ENCODE results near the gene CCDC149.

CCDC149 gene

DNA sequence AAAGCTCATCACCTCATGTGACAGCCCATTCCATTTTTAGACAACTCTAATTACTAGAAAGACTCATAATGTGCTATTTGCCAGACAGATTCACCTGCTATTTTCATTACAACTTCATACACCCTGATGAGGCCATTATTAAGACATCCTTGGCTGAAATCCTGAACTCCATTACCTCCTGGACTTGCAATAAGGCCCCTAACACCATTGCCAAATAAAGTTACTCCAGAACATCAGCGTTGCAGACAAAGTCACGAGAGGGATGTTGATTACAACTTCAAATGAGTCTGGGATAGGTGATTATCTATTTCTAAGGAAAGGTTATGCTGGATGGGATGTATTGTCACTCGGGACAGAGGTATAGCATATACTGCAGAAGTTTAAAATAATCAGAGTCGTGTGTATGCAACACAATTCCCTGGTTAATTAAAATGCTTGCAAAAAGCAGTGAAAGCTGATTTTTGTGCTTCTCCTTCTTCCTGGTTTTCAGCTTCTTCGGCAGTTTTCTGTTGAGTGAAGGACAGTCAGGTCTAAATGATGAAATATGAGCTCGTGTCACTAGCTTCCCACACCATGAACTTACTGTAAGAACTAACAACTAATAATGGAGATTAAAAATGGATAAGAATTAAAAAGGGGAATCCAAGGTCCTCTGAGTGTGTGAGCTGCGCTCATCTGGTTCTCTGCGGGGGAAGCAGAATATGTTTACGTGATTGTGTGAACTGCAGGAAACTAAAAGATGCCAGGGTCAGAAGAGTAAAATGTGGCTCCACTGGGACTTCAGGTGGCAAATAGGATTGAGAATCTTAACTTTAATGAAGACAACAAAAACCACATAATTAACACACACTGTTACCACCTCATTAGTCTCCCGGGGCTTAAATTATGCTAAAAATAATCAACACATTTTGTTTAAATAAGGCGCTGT, 135.0 kb downstream of the CCDC149 start:
- DNase-seq (ENCODE audit: low read depth) = no peak

DNA sequence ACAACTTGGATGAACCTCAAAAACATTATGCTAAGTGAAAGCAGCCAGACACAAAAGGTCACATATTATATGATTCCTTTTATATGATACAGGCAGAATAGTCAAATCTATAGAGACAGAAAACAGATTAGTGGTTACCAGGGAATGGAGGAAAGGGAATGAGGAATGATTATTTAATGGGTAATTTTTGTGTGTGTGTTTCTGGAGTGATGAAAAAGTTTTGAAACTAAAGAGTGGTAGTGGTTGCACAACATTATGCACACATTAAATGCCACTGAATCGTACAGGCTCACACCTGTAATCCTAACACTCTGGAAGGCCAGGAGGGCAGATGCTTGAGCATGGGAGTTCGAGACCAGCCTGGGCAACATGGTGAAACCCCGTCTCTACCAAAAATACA, 137.1 kb downstream of the CCDC149 start:
- DNase-seq (ENCODE audit: low read depth) = no peak

DNA sequence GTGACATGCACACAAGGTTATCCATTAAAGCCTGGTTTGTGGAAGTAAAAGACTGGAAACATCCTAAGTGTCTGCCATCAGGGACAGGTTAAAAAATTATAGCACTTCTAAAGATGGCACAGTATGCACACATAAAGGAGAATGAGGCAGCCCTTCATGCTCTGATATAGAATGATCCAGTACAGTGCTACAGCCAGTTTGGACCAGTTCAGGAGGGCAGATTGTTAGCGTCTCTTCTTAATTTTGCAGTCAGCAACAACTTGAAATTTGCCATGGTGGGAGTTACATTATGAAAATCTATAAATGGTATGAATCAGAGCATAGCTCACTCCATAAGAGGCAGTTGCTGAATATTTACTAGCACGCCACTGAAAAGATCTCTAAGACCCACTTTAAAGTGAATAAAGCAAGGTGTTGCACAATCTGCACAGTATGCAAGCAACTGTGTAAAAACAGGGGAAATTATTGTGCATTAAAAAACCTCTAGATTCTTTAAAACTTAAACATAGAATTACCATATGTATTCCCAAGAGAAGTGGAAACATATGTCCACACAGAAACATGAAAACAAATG, 137.7 kb downstream of the CCDC149 start:
- DNase-seq (ENCODE audit: low read depth) = no peak

DNA sequence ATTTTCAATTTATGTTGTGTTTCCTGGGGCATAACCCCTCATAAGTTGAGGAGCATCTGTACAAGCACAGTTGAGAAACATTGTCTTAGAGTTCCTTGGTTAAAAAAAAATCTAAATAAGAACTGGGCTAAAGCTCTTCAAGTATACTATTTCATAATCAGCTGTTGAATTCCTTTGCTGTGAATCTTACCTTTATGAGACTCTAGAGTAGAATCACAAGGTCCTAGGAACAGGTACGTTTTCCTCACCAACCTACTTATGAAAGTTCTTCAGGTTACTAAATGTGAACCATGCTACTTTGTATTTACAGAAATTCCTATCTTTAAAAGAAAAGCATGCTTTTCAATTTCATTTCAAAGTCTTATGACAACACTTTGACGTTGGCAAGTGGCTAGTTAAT, 138.4 kb downstream of the CCDC149 start:
- DNase-seq (ENCODE audit: low read depth) = no peak

DNA sequence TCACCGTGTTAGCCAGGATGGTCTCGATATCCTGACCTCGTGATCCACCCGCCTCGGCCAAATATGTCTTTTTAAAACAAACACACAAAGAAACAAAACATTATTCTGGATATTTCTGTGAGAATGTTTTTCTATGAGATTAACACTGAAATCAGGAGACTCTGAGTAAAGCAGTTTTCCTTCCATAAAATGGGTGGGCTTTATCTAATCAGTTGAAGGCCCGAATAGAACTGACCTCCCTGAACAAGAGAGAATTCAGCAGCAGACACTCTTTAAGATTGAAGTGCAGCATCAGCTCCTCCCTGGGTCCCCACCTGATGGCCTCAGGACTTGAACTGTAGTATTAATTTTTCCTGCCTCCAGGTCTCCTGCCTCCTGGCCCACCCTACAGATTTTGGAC, 139.9 kb downstream of the CCDC149 start:
- DNase-seq (ENCODE audit: low read depth) = no peak

DNA sequence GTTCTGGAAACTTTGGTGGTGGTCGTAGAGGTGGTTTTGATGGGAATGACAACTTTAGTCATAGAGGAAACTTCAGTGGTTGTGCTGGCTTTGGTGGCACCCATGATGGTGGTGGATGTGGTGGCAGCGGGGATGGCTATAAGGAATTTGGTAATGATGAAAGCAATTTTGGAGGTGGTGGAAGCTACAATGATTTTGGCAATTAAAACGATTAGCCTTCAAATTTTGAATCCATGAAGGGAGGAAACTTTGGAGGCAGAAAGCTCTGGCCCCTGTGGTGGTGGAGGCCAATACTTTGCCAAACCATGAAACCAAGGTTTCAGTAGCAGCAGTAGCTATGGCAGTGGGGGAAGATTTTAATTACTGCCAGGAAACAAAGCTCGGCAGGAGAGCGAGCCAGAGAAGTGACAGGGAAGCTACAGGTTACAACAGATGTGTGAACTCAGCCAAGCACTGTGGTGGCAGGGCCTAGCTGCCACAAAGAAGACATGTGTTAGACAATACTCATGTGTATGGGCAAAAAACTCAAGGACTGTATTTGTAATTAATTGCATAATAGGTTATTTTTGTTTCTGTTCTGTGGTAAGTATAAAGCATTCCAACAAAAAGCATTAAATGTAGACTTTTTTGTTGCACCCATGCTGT, 140.7 kb downstream of the CCDC149 start:
- no peak for DNase-seq (ENCODE audit: low read depth)

DNA sequence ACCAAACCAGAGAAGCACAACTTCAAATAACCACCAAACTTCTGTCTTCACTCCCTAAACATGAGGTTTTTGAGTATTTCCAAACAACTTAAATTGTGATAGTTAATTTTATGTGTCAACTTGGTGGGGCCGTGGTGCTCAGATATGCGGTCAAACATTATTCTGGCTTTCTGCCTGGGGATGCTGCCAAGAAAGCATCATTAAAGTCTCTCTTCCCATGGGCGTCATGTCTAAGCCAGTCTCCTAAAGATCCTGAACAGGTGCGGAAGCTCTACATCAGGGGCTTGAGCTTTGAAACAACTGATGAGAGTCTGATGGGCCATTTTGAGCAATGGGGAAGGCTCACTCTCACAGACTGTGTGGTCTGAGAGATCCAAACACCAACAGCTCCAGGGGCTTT, 141.6 kb downstream of the CCDC149 start:
- no peak for DNase-seq (ENCODE audit: low read depth)

DNA sequence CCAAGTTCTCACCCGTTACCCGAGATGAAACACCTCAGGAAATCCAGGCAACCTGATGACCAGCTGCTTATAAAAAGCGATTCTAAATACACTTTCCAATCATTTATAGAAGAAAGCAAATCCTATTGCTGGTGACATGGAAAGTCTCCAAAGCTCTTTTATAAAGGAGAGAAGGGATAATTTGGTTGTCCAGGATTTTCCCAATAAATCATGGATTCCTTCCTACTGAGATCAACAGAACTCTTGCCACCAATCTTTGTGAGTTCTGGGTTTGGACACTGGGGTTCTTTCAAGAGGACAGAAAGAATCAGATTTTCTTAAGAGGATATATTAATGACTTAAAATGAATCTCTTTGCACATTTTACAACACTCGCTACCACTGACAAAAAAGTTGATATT, 142.2 kb downstream of the CCDC149 start:
- DNase-seq (ENCODE audit: low read depth) = no peak

DNA sequence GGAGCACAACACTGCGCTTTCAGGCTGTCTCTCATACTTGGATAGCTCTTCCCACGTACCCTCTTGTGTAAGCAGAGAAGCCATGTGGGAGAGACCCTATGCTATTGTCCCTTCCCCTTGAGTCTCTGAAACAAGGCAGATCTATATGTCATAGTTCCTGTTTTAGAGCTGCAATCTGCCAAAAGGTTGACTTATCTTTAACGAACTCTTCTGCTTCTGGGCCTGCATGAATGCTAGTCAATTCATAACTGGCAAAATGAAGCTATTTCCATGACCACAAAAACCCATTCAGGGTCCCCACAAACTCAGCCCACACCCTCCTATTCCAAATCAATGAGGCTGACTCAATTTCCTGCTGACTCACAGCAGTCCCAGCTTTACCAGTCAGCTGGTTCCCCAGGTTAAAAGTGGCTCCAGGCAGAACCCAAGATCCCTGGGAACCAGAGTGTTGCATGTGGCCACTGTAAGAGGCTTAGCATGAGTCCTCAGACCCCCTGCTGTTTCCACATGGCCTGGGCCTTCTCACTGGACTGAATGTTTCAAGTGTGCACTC, 142.7 kb downstream of the CCDC149 start:
- DNase-seq (ENCODE audit: low read depth) = peak; percentile 98

DNA sequence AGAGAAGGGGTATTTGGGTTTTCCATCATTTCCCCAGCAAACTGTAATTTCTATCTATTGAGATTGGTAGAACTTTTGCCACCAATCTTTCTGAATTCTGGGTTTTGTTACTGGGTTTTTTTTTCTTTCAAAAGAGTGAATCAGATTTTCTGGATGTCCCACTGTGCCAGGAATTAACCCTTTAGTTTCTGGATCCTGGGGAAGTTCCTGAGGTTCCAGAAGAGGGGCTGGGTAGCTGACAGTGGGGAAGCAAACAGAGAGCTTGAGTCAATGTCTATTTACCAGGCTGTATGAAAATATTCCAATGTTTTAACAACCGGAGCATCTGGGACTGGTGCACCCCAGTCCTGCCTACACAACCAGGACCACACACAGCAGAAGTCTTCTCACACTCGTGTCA, 143.3 kb downstream of the CCDC149 start:
- DNase-seq (ENCODE audit: low read depth) = no peak

DNA sequence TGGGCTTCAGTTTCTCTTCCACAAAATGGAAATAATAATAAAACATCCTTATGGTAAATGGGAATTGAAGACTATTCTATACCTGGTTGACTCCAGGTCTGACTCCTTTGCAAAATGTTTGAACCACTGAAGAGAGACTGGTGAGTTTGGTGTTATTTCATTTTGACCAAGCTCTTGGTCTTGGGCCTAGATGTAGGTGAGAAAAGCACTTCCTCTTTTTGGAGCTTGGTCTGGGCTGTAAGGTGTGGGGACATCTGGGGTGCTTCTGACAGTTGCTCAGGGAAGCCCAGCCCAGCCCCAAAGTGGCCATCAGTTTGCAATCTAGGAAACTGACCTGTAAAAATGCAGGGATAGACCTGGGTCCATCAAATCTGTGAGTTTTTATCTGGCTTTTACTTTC, 144.2 kb downstream of the CCDC149 start:
- no peak for DNase-seq (ENCODE audit: low read depth)

DNA sequence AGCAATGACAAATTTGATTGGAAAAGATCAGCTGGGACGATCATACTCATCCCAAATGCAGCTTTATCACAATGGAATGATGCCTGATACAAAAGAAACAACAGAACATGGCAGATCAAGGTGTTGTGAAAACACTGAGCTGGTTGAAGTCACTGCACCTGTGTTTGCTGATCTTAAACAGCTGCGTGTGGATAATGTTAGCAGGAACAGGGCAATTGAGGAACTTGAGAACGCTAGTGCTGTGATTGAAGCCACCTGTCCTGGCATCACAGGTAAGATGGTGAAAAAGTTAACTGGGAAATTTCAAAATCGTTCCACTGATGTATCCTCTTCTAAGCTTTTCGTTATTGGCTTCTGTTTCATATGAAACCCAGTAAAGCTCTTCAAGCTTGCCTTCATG, 144.8 kb downstream of the CCDC149 start:
- DNase-seq (ENCODE audit: low read depth) = no peak

DNA sequence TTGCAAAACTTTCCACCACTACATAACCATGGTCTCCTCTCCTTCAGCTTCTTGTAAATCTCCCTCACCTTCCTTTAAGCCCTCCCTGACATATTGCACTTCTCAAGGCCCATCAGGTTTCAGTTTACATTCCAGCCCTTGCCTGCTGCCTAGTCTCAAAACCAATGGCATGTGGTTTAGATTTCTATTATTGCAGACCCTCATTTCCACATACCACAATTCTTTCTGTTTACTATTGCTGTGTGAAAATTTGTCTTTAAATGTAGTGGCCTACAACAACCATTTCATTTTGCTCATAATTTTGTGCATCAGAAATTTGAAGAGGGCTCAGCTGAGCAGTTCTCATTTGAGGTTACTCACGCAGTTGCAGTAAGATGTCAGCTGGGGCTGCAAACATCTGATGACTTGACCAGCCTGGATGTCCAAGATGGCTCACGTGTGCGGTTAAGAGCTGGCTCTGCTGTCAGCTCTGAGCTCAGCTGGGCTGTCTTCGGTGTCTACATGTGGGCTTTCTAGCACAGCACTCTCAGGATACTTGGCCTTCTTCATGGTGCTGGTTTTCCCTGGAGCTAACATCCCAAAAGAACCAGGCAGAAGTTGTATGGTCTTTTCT, 147.4 kb downstream of the CCDC149 start:
- peak; percentile 49 for DNase-seq (ENCODE audit: low read depth)

DNA sequence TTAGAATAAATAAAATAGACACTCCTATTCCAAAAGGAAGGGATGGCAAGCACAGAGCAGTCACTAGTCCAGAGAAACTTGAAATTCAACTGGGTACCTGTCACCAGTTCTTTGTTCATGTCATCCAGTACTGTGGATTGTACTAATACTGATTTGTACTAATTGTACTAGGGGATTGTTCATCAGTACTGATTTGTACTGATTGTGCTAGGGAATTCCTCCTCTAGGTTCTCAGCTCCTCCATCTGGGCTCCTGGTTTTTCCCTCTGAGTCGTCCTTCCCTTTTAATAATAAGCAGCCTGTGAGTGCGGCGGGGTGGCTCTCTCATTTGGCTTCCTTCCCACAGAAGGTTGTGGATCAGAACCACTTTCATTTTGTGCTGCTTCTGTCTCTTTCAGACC, 148.5 kb downstream of the CCDC149 start:
- DNase-seq (ENCODE audit: low read depth) = no peak

DNA sequence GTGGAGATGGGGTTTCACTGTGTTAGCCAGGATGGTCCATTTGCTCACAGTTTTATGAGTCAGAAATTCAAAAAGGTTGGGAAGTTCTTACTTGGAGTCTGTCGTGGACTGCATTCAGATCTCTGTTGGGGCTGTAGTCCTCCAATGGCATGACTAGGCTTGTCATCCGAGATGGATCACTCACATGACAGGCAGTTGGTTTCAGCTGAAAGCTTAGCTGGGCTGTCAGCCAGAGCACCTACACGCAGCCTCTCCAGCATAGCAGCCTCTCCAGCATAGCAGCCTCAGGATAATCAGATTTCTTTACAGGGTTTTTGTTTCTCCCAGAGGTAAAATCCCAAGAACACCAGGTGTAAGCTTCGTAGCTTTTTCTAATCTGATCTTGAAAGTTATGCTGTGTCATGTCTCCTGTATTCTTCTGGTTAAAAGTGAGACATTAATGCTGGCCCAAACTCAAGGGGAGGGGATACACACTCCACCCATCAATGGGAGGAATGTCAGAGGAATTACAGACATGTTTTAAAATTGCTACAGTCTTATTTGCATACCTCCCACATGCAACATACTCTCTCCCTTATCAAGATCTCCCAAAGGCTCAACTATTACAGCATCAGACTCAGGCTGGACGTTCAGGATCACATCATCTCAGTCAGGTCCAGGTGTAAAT, 149.1 kb downstream of the CCDC149 start:
- peak; percentile 58 for DNase-seq (ENCODE audit: low read depth)

Measured in stromal cell of bone marrow (primary cell).